Right renal pelvis (tissue), 4 donors: ENCODE measurements around the gene COL8A1. TPM values are rescaled to one million over a fixed set of nuclear protein-coding genes. Genes with fewer than 3 reads are reported as not detected.
A peak's percentile ranks its signal among the peaks of the same experiment; 100 is the strongest.

Experiments
- DNase-seq, 4 donors: peaks; one replicate each; pipeline ENCODE4 v3.0.0-alpha.2; 2013; ENCODE audit warnings: low read depth in 4 of 4, low spot score in 3 of 4, missing footprints in 1 of 4
- polyA plus RNA-seq, 4 donors: library from polyadenylated mRNA; unstranded; fragments of 120-200 nt; gene quantifications; one replicate each; pipeline ENCODE4 v1.2.1, GENCODE V29; 2013; ENCODE audit not compliant: insufficient read length in 4 of 4

Gene COL8A1
- polyA plus RNA-seq, 4 donors: 4.5 to 7.3 (median 6.9) TPM

GRCh38 chr3:99780749-99781148, 142.4 kb downstream of the COL8A1 start:
- no peak for DNase-seq

- DNase-seq: no peak
These were observed 143.4 kb downstream of the COL8A1 start for GRCh38 chr3:99781761-99782160.

GRCh38 chr3:99783011-99783573, 144.7 kb downstream of the COL8A1 start:
- DNase-seq: no peak

- DNase-seq: no peak
These were observed 150.8 kb downstream of the COL8A1 start for GRCh38 chr3:99789011-99789721.

GRCh38 chr3:99794485-99794884, 156.1 kb downstream of the COL8A1 start:
- no peak for DNase-seq

GRCh38 chr3:99795573-99795972, 157.2 kb downstream of the COL8A1 start:
- no peak for DNase-seq

GRCh38 chr3:99799422-99799821, 161.0 kb downstream of the COL8A1 start:
- no peak for DNase-seq

GRCh38 chr3:99803297-99803696, 164.9 kb downstream of the COL8A1 start:
- no peak for DNase-seq

- DNase-seq: no peak
These were observed 166.8 kb downstream of the COL8A1 start for GRCh38 chr3:99805160-99805559.

GRCh38 chr3:99808163-99808794, 169.9 kb downstream of the COL8A1 start:
- peak in 3 of 4 donors; percentile 18 to 36 (median 20) for DNase-seq

GRCh38 chr3:99809565-99809964, 171.2 kb downstream of the COL8A1 start:
- DNase-seq: no peak

GRCh38 chr3:99810403-99810802, 172.0 kb downstream of the COL8A1 start:
- no peak for DNase-seq

GRCh38 chr3:99817047-99817436, 178.6 kb downstream of the COL8A1 start:
- DNase-seq: peak in 2 of 4 donors; percentile 10 to 18

GRCh38 chr3:99817437-99818240, 179.2 kb downstream of the COL8A1 start, which contains the start of gene CMSS1:
Gene CMSS1 (plus strand): TSS chr3:99817862.
- peak; percentile 82 to 96 (median 84) for DNase-seq

- DNase-seq: no peak
These were observed 180.4 kb downstream of the COL8A1 start for GRCh38 chr3:99818818-99819217.

GRCh38 chr3:99823723-99824711, 185.6 kb downstream of the COL8A1 start:
- DNase-seq: no peak

- no peak for DNase-seq
These were observed 186.7 kb downstream of the COL8A1 start for GRCh38 chr3:99825004-99825640.

GRCh38 chr3:99829844-99830243, 191.4 kb downstream of the COL8A1 start:
- DNase-seq: no peak

- no peak for DNase-seq
These were observed 195.3 kb downstream of the COL8A1 start for GRCh38 chr3:99833617-99834205.
